Natural killer cell (primary cell): ENCODE results near the gene MYOM1. TPM values are rescaled to one million over a fixed set of nuclear protein-coding genes. Genes with fewer than 3 reads are reported as not detected.

Experiments
- ATAC-seq, 3 donors: fragments of 150-1000 bp in 2 of 3; fragments of 200-7000 bp in 1 of 3; cut with Tn5 transposase; 1 replicate in 1 of 3; 2 replicates in 2 of 3; pipeline ENCODE4 v1.10.0; 2021; ENCODE audit warnings: mild to moderate bottlenecking in 2 of 3, moderate library complexity in 2 of 3
- DNase-seq, 2 donors: peaks; one replicate each; pipeline versions ENCODE4 v3.0.0 to v3.0.0-alpha.2; 2013 to 2021; ENCODE audit warnings: mixed read lengths in 1 of 2
- H3K27ac ChIP-seq: one replicate; pipeline ENCODE4 v1.5.1; 2013; ENCODE audit warnings: mild to moderate bottlenecking, low read length
- H3K27me3 ChIP-seq: one replicate; pipeline ENCODE4 v1.6.1; 2013; ENCODE audit warnings: low read length; ENCODE audit not compliant: control insufficient read depth, insufficient read depth
- H3K36me3 ChIP-seq: one replicate; pipeline ENCODE4 v1.6.1; 2013; ENCODE audit warnings: low read length; ENCODE audit not compliant: control insufficient read depth, insufficient read depth
- H3K4me1 ChIP-seq: one replicate; pipeline ENCODE4 v1.6.1; 2013; ENCODE audit warnings: low read length; ENCODE audit not compliant: control insufficient read depth, insufficient read depth
- H3K4me3 ChIP-seq: one replicate; pipeline ENCODE4 v1.5.1; 2013; ENCODE audit warnings: low read length
- H3K9me3 ChIP-seq: one replicate; pipeline ENCODE4 v1.6.1; 2013; ENCODE audit warnings: low read length; ENCODE audit not compliant: control insufficient read depth, insufficient read depth
- H3K27ac Mint-ChIP-seq, 2 donors: one replicate each; pipeline ENCODE4 v1.8.0; 2022; ENCODE audit warnings: mild to moderate bottlenecking in 2 of 2, mixed read lengths in 2 of 2, moderate library complexity in 1 of 2
- H3K27me3 Mint-ChIP-seq, 2 donors: one replicate each; pipeline ENCODE4 v1.8.0; 2022; ENCODE audit warnings: low read depth in 2 of 2, mixed read lengths in 2 of 2
- H3K36me3 Mint-ChIP-seq: one replicate; pipeline ENCODE4 v1.8.0; 2022; ENCODE audit warnings: mixed read lengths
- H3K4me1 Mint-ChIP-seq, 2 donors: one replicate each; pipeline ENCODE4 v1.8.0; 2022; ENCODE audit warnings: mixed read lengths in 2 of 2
- H3K4me3 Mint-ChIP-seq: one replicate; pipeline ENCODE4 v1.8.0; 2022; ENCODE audit warnings: mild to moderate bottlenecking, moderate library complexity, mixed read lengths
- H3K9me3 Mint-ChIP-seq, 2 donors: one replicate each; pipeline ENCODE4 v1.8.0; 2022; ENCODE audit warnings: mixed read lengths in 2 of 2
- WGBS: methylation state at CpG from one replicate; pipeline ENCODE4 v1.1.7; 2013; ENCODE audit warnings: missing lambda C conversion rate; ENCODE audit not compliant: insufficient coverage; 5-methylcytosine and 5-hydroxymethylcytosine counted together
- intact Hi-C: fragments of 100-400 bp; cut with micrococcal nuclease; formaldehyde crosslinking; loops from one replicate; pipeline ENCODE4 v1.14.2; 2022
- total RNA-seq, 4 donors: library from RNA; stranded (reverse); fragments of 120-200 nt in 1 of 4; gene quantifications; one replicate each; pipeline versions ENCODE4 v1.2.3 to v1.2.4, GENCODE V29; 2013 to 2022
- TF ChIP-seq, protein P1 (sequence below): fragments of 200-600 bp; IDR thresholded peaks from one replicate; pipeline ENCODE4 v1.8.0; 2022; ENCODE audit warnings: antibody characterized with exemption

MYOM1 gene
- total RNA-seq, 3 donors from 2014 or later (not counting 1 experiment from before 2014, with no cell fraction given) = 1.7 to 5.8 (median 3.0) TPM

GRCh38 chr18:3245853-3246634, 26.3 kb upstream of the MYOM1 start:
- no peaks in the 10 kb centered on the region for H3K27me3 ChIP-seq
- Mint-ChIP-seq H3K4me1 (peaks cover 49 to 52% of the 10 kb centered on the region in 2 donors), H3K4me3 (peak overlapping the region; percentile 98), H3K36me3 (peaks cover 7% of the 10 kb centered on the region), H3K9me3 (no peaks in the 10 kb centered on the region), H3K27me3 (no peaks in the 10 kb centered on the region), H3K27ac (peak overlapping the region; percentile 88)
- H3K27ac ChIP-seq = peak overlapping the region; percentile 85
- peak overlapping the region; percentile 95 for H3K4me3 ChIP-seq
- 2% methylated on average over 29 of the region's 29 CpGs for WGBS
- TF ChIP-seq, protein P1, sequence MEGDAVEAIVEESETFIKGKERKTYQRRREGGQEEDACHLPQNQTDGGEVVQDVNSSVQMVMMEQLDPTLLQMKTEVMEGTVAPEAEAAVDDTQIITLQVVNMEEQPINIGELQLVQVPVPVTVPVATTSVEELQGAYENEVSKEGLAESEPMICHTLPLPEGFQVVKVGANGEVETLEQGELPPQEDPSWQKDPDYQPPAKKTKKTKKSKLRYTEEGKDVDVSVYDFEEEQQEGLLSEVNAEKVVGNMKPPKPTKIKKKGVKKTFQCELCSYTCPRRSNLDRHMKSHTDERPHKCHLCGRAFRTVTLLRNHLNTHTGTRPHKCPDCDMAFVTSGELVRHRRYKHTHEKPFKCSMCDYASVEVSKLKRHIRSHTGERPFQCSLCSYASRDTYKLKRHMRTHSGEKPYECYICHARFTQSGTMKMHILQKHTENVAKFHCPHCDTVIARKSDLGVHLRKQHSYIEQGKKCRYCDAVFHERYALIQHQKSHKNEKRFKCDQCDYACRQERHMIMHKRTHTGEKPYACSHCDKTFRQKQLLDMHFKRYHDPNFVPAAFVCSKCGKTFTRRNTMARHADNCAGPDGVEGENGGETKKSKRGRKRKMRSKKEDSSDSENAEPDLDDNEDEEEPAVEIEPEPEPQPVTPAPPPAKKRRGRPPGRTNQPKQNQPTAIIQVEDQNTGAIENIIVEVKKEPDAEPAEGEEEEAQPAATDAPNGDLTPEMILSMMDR = peak; percentile 81
- H3K9me3 ChIP-seq = peaks cover 3% of the 10 kb centered on the region
- intact Hi-C loops = loop anchor here (1.0 to 5.0 kb wide), 5 partner anchors 95 to 314 kb away; partner anchors contain the start of gene LPIN2
- peaks cover 31% of the 10 kb centered on the region for H3K4me1 ChIP-seq
- H3K36me3 ChIP-seq = peaks cover 6% of the 10 kb centered on the region
- peak; percentile 65 to 84 (median 68) for ATAC-seq
- DNase-seq = peak; percentile 73 to 88

DNA sequence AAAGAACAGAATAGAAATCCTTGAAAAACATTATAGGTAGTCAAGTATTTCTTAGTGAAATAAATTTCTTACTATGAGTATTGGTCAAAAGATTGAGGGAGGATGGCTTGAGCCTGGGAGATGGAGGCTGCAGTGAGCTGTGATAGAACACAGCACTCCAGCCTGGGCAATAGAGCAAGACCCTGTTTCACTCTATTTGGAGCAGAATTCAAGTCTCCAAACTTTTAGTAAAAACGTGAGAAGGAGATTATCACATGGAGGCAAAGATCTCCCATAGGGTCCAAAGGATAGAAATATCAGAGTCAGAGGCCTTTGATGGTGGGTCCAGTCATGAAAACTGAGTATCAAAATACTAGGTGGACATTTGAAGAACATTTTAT, 25.4 kb upstream of the MYOM1 start:
- 75% methylated on average over 1 of the region's 1 CpG for WGBS
- H3K36me3 Mint-ChIP-seq = no peaks in the 10 kb centered on the region
- DNase-seq (no peak), ATAC-seq (no peak)
- intact Hi-C loops = loop anchor here (5.0 kb wide), 1 partner anchor 263 kb away; no protein-coding TSS in a partner anchor
- no peaks in the 10 kb centered on the region for H3K27me3 ChIP-seq
- H3K27ac ChIP-seq = no peak overlapping the region
- no peaks in the 10 kb centered on the region for H3K27me3 Mint-ChIP-seq
- no peak overlapping the region for H3K4me3 ChIP-seq
- H3K9me3 ChIP-seq = peaks cover 3% of the 10 kb centered on the region
- TF ChIP-seq, protein P1 = no peak
- peaks cover 1% of the 10 kb centered on the region for H3K36me3 ChIP-seq
- H3K9me3 Mint-ChIP-seq = no peaks in the 10 kb centered on the region
- H3K4me1 Mint-ChIP-seq = peaks cover 45 to 46% of the 10 kb centered on the region in 2 donors
- peak overlapping the region; percentile 98 for H3K4me3 Mint-ChIP-seq
- peak overlapping the region; percentile 88 for H3K27ac Mint-ChIP-seq
- peaks cover 31% of the 10 kb centered on the region for H3K4me1 ChIP-seq

DNA sequence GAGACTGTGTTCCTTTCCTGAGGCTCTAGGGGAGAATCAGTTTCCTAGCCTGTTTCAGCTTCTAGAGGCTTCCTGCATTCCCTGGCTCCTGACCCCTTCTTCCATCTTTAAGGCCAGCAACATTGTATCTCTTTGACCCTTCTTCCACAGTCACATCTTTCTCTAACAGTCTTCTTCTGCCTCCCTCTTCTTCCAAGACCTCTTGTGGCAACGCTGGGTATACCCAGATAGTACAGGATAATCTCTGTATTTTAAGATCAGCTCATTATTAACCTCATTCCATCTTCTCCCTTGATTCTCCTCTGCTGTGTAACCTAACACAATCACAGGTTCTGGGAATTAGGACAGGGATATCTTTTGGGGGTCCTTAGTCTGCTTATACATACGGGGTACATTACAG, 19.0 kb upstream of the MYOM1 start:
- Mint-ChIP-seq H3K27ac (no peak overlapping the region), H3K9me3 (no peaks in the 10 kb centered on the region), H3K4me1 (peaks cover 0 to 9% of the 10 kb centered on the region in 2 donors), H3K36me3 (no peaks in the 10 kb centered on the region), H3K4me3 (no peak overlapping the region), H3K27me3 (no peaks in the 10 kb centered on the region)
- Histone ChIP-seq H3K27ac (no peak overlapping the region), H3K4me1 (no peaks in the 10 kb centered on the region), H3K9me3 (peaks cover 3% of the 10 kb centered on the region), H3K27me3 (no peaks in the 10 kb centered on the region), H3K4me3 (no peak overlapping the region), H3K36me3 (no peaks in the 10 kb centered on the region)
- no peak for ATAC-seq
- TF ChIP-seq, protein P1 = no peak
- DNase-seq = no peak
- 98% methylated on average over 2 of the region's 2 CpGs for WGBS
- intact Hi-C loops = no loop called here
